Measurements from ENCODE around the gene CCDC27. TPM values are rescaled to one million over a fixed set of nuclear protein-coding genes. Genes with fewer than 3 reads are reported as not detected.

The CCDC27 gene
- total RNA-seq: not detected

DNA sequence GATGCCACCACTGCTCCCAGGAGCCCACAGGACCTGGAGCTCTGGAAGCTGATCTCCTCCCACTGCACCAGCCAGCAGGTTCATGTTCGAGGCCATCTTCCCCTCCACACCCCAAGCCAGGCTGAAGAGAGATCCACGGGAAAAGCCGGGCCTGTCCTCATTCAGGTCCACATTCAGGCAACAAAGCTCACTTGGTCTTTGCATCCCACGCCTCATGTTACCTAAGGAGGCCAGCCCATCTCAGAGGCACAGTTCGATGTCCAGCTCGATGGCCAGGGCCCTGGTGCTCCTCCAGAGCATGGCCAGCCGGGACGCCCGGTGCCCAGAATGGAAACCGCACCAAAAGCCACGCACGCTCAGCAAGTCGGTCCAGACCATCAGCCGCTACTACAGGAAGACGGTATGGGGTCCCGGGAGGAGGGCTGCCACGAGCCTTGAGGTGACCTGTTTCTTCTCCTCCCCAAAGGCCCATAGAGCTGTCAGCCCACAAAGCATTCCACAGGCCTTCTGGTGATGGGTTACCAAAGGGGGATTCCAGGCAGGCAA lies at the start of gene CCDC27:
Gene CCDC27 (plus strand): TSS at position 51 of the 546 bp plus-strand sequence. CDS start 32 bp downstream, at position 83.
- Histone ChIP-seq H3K4me1 (ENCODE audit: control insufficient read depth in 3 of 3, insufficient read depth in 3 of 3, low read length in 3 of 3) (peaks cover 0 to 5% (median 0%) of the 10 kb centered on the region in 3 donors), H3K27me3 (ENCODE audit: control insufficient read depth in 3 of 3, insufficient read depth in 3 of 3, low read length in 3 of 3) (peaks cover 0 to 28% (median 18%) of the 10 kb centered on the region in 3 donors), H3K4me3 (ENCODE audit: low read length in 3 of 3) (no peak within 1 kb of the TSS), H3K9me3 (ENCODE audit: control insufficient read depth in 3 of 3, low read length in 3 of 3) (no peaks in the 10 kb centered on the region), H3K27ac (ENCODE audit: low read depth, low read length) (no peak within 1 kb of the TSS), H3K36me3 (ENCODE audit: control insufficient read depth in 3 of 3, insufficient read depth in 3 of 3, low read length in 3 of 3) (no peaks in the 10 kb centered on the region), H3K9ac (ENCODE audit: low read depth in 1 of 3, low read length in 3 of 3) (no peak within 1 kb of the TSS)

DNA sequence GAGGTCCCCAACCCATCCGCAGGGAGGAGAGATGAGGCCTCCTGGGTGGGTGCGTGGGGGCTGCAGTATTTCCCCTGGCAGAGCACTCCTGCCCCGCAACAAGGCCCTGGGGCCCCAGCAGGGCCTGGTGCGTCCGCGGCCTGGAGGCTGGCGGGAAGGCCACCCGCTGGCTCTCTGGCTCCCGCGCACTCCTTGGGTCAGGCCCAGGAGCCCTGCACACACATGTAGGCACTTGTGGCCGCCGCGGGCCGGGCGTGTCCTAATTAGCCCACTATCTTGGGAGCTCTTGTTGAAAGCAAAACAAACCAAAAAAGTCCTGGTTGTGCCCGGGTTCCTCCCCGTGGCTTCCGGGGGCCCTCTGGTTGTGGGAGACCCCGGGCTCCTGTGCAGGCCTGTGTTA lies 49.7 kb upstream of the CCDC27 start:
- H3K9ac ChIP-seq (ENCODE audit: low read depth in 1 of 3, low read length in 3 of 3): no peak overlapping the region
- no peaks in the 10 kb centered on the region for H3K4me1 ChIP-seq (ENCODE audit: control insufficient read depth in 3 of 3, insufficient read depth in 3 of 3, low read length in 3 of 3)
- peaks cover 14 to 51% (median 36%) of the 10 kb centered on the region in 3 donors for H3K27me3 ChIP-seq (ENCODE audit: control insufficient read depth in 3 of 3, insufficient read depth in 3 of 3, low read length in 3 of 3)

DNA sequence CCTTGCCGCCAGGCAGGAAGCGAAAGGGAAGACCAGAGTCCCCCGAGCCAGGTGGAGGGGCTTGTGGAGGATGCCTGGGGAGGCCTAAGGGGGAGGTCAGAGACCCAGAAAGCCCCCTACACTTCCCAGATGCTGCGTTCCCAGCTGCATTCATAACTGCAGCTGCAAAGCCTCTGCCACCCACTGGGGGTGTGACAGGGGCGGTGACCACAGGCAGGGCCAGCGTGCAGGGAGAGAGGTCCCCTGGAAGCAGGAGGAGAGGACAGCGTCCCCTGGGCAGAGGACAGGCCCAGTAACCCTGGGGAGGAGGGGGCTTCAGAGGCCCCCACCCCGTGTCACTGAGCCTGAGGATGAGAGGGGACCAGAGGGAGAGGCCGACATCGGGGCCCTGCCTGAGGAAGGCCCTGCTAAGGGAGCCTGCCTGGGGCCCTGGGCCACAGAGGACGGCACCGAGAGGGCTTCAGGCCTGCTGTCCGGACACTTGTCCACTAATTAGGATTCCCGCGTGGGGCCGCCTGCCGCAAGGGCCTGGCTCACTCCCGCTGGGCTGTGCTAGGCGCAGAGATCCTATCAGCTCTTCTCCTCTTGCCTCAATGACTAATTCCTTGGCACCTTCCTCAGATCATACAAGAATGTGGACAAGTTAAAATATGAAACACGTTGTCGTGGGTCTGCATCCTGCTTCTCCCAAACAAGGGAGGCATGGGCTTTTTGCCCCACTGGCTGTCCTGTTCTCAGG lies 49.1 kb upstream of the CCDC27 start:
- H3K4me1 ChIP-seq (ENCODE audit: control insufficient read depth in 3 of 3, insufficient read depth in 3 of 3, low read length in 3 of 3): no peaks in the 10 kb centered on the region
- peaks cover 16 to 53% (median 38%) of the 10 kb centered on the region in 3 donors for H3K27me3 ChIP-seq (ENCODE audit: control insufficient read depth in 3 of 3, insufficient read depth in 3 of 3, low read length in 3 of 3)
- H3K9ac ChIP-seq (ENCODE audit: low read depth in 1 of 3, low read length in 3 of 3): no peak overlapping the region
- H3K36me3 ChIP-seq (ENCODE audit: control insufficient read depth in 3 of 3, insufficient read depth in 3 of 3, low read length in 3 of 3): no peaks in the 10 kb centered on the region
- H3K9me3 ChIP-seq (ENCODE audit: control insufficient read depth in 3 of 3, low read length in 3 of 3): no peaks in the 10 kb centered on the region
- H3K4me3 ChIP-seq (ENCODE audit: low read length in 3 of 3): no peak overlapping the region
- no peak overlapping the region for H3K27ac ChIP-seq (ENCODE audit: low read depth, low read length)

More for the DNA sequence above, 49.7 kb upstream of the CCDC27 start:
- no peak overlapping the region for H3K27ac ChIP-seq (ENCODE audit: low read depth, low read length)
- H3K36me3 ChIP-seq (ENCODE audit: control insufficient read depth in 3 of 3, insufficient read depth in 3 of 3, low read length in 3 of 3): no peaks in the 10 kb centered on the region
- H3K9me3 ChIP-seq (ENCODE audit: control insufficient read depth in 3 of 3, low read length in 3 of 3): no peaks in the 10 kb centered on the region
- no peak overlapping the region for H3K4me3 ChIP-seq (ENCODE audit: low read length in 3 of 3)

GRCh38 chr1:3703786-3704371 lies 48.4 kb upstream of the CCDC27 start:
- no peak overlapping the region for H3K9ac ChIP-seq (ENCODE audit: low read depth in 1 of 3, low read length in 3 of 3)
- no peaks in the 10 kb centered on the region for H3K9me3 ChIP-seq (ENCODE audit: control insufficient read depth in 3 of 3, low read length in 3 of 3)
- no peak overlapping the region for H3K4me3 ChIP-seq (ENCODE audit: low read length in 3 of 3)
- peaks cover 16 to 50% (median 38%) of the 10 kb centered on the region in 3 donors for H3K27me3 ChIP-seq (ENCODE audit: control insufficient read depth in 3 of 3, insufficient read depth in 3 of 3, low read length in 3 of 3)
- no peak overlapping the region for H3K27ac ChIP-seq (ENCODE audit: low read depth, low read length)
- no peaks in the 10 kb centered on the region for H3K4me1 ChIP-seq (ENCODE audit: control insufficient read depth in 3 of 3, insufficient read depth in 3 of 3, low read length in 3 of 3)
- H3K36me3 ChIP-seq (ENCODE audit: control insufficient read depth in 3 of 3, insufficient read depth in 3 of 3, low read length in 3 of 3): no peaks in the 10 kb centered on the region

DNA sequence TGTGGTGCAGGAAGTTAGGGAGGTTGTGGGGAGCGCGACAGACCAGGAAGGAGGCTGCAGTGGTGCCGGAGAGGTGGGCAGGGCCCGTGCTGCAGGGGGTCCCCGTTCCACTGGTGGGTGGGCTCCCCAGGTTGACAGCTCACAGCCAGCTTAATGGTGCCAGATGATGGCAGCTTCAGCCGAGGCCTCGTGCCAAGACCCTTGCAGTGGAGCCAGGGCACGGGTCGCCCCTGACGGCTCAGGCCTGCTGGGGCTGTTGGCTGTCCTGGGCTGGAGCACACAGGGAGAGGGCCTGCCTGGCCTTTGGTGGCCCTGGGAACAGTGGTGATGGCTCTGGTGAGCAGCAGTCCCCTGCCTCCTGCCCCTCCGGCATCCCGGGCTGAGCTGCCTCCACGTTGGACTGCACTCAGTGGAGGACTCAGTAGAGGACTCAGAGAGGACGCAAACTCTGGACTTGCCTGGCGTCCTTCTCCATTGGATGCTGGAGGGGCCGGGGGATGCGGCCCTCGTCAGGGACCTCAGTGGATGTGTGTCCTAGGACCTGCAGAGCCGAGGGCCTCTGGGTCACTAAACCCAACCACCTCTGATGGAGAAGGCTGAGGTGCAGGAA lies 46.8 kb upstream of the CCDC27 start:
- no peaks in the 10 kb centered on the region for H3K9me3 ChIP-seq (ENCODE audit: control insufficient read depth in 3 of 3, low read length in 3 of 3)
- no peak overlapping the region for H3K9ac ChIP-seq (ENCODE audit: low read depth in 1 of 3, low read length in 3 of 3)
- peaks cover 18 to 52% (median 39%) of the 10 kb centered on the region in 3 donors for H3K27me3 ChIP-seq (ENCODE audit: control insufficient read depth in 3 of 3, insufficient read depth in 3 of 3, low read length in 3 of 3)
- H3K4me3 ChIP-seq (ENCODE audit: low read length in 3 of 3): no peak overlapping the region
- no peak overlapping the region for H3K27ac ChIP-seq (ENCODE audit: low read depth, low read length)
- H3K4me1 ChIP-seq (ENCODE audit: control insufficient read depth in 3 of 3, insufficient read depth in 3 of 3, low read length in 3 of 3): peaks cover 0 to 2% (median 0%) of the 10 kb centered on the region in 3 donors
- H3K36me3 ChIP-seq (ENCODE audit: control insufficient read depth in 3 of 3, insufficient read depth in 3 of 3, low read length in 3 of 3): no peaks in the 10 kb centered on the region

GRCh38 chr1:3706651-3707297 lies 45.5 kb upstream of the CCDC27 start:
- no peaks in the 10 kb centered on the region for H3K9me3 ChIP-seq (ENCODE audit: control insufficient read depth in 3 of 3, low read length in 3 of 3)
- H3K9ac ChIP-seq (ENCODE audit: low read depth in 1 of 3, low read length in 3 of 3): no peak overlapping the region
- no peak overlapping the region for H3K4me3 ChIP-seq (ENCODE audit: low read length in 3 of 3)
- H3K27me3 ChIP-seq (ENCODE audit: control insufficient read depth in 3 of 3, insufficient read depth in 3 of 3, low read length in 3 of 3): peaks cover 18 to 49% (median 36%) of the 10 kb centered on the region in 3 donors
- no peak overlapping the region for H3K27ac ChIP-seq (ENCODE audit: low read depth, low read length)
- H3K4me1 ChIP-seq (ENCODE audit: control insufficient read depth in 3 of 3, insufficient read depth in 3 of 3, low read length in 3 of 3): peaks cover 9 to 15% (median 10%) of the 10 kb centered on the region in 3 donors
- no peaks in the 10 kb centered on the region for H3K36me3 ChIP-seq (ENCODE audit: control insufficient read depth in 3 of 3, insufficient read depth in 3 of 3, low read length in 3 of 3)

- Histone ChIP-seq H3K36me3 (ENCODE audit: control insufficient read depth in 3 of 3, insufficient read depth in 3 of 3, low read length in 3 of 3) (no peaks in the 10 kb centered on the region), H3K27me3 (ENCODE audit: control insufficient read depth in 3 of 3, insufficient read depth in 3 of 3, low read length in 3 of 3) (peaks cover 15 to 45% (median 36%) of the 10 kb centered on the region in 3 donors), H3K27ac (ENCODE audit: low read depth, low read length) (no peak overlapping the region), H3K4me3 (ENCODE audit: low read length in 3 of 3) (no peak overlapping the region), H3K9ac (ENCODE audit: low read depth in 1 of 3, low read length in 3 of 3) (no peak overlapping the region), H3K9me3 (ENCODE audit: control insufficient read depth in 3 of 3, low read length in 3 of 3) (no peaks in the 10 kb centered on the region), H3K4me1 (ENCODE audit: control insufficient read depth in 3 of 3, insufficient read depth in 3 of 3, low read length in 3 of 3) (peaks cover 14 to 22% (median 15%) of the 10 kb centered on the region in 3 donors)
Measured at GRCh38 chr1:3707298-3707938, 44.8 kb upstream of the CCDC27 start.

GRCh38 chr1:3707939-3708328 lies 44.3 kb upstream of the CCDC27 start:
- peaks cover 15 to 45% (median 36%) of the 10 kb centered on the region in 3 donors for H3K27me3 ChIP-seq (ENCODE audit: control insufficient read depth in 3 of 3, insufficient read depth in 3 of 3, low read length in 3 of 3)
- no peaks in the 10 kb centered on the region for H3K36me3 ChIP-seq (ENCODE audit: control insufficient read depth in 3 of 3, insufficient read depth in 3 of 3, low read length in 3 of 3)
- peaks cover 15 to 26% (median 17%) of the 10 kb centered on the region in 3 donors for H3K4me1 ChIP-seq (ENCODE audit: control insufficient read depth in 3 of 3, insufficient read depth in 3 of 3, low read length in 3 of 3)
- H3K9me3 ChIP-seq (ENCODE audit: control insufficient read depth in 3 of 3, low read length in 3 of 3): no peaks in the 10 kb centered on the region
- H3K4me3 ChIP-seq (ENCODE audit: low read length in 3 of 3): no peak overlapping the region
- no peak overlapping the region for H3K27ac ChIP-seq (ENCODE audit: low read depth, low read length)
- H3K9ac ChIP-seq (ENCODE audit: low read depth in 1 of 3, low read length in 3 of 3): no peak overlapping the region

DNA sequence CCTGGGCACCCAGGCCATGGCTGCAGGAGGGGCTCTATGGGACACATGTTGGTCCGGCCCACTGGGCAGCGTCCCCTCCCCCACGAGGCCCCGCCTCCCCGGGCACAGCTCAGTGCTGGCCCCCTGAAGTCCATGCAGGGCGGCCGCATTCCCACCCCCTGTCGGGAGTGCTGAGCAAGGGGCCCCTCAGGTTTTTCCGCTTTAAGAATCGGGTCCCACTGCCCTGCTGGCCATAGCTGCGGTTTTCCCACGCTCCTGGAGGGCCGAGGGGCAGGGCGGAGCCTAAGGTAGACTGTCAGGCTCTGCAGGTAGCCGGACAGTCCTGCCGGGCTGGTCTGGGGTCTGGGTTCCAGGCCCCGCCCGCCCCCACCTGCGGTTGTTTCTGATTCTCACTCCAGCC lies 43.5 kb upstream of the CCDC27 start:
- no peaks in the 10 kb centered on the region for H3K36me3 ChIP-seq (ENCODE audit: control insufficient read depth in 3 of 3, insufficient read depth in 3 of 3, low read length in 3 of 3)
- peaks cover 22 to 34% (median 26%) of the 10 kb centered on the region in 3 donors for H3K4me1 ChIP-seq (ENCODE audit: control insufficient read depth in 3 of 3, insufficient read depth in 3 of 3, low read length in 3 of 3)
- no peak overlapping the region for H3K9ac ChIP-seq (ENCODE audit: low read depth in 1 of 3, low read length in 3 of 3)
- H3K27me3 ChIP-seq (ENCODE audit: control insufficient read depth in 3 of 3, insufficient read depth in 3 of 3, low read length in 3 of 3): peaks cover 15 to 44% (median 36%) of the 10 kb centered on the region in 3 donors
- no peak overlapping the region for H3K4me3 ChIP-seq (ENCODE audit: low read length in 3 of 3)
- H3K27ac ChIP-seq (ENCODE audit: low read depth, low read length): no peak overlapping the region
- no peaks in the 10 kb centered on the region for H3K9me3 ChIP-seq (ENCODE audit: control insufficient read depth in 3 of 3, low read length in 3 of 3)

All from skeletal muscle tissue (tissue), 4 donors.